Fibroblast of lung (primary cell): ENCODE measurements around the gene AIM2. TPM values are rescaled to one million over a fixed set of nuclear protein-coding genes. Genes with fewer than 3 reads are reported as not detected.

Experiments
- DNase-seq, 2 donors: peaks; one replicate each; pipeline versions ENCODE4 v3.0.0 to v3.0.0-alpha.2; 2010; ENCODE audit warnings: low read depth in 2 of 2
- H2AFZ ChIP-seq: 2 replicates; pipeline ENCODE4 v1.5.1; 2012; ENCODE audit warnings: low read length, control low read depth, inconsistent platforms
- H3K27ac ChIP-seq: 2 replicates; pipeline ENCODE4 v1.5.1; 2011; ENCODE audit warnings: low read length, control low read depth; ENCODE audit not compliant: insufficient read depth
- H3K27me3 ChIP-seq: 2 replicates; pipeline ENCODE4 v1.5.1; 2011; ENCODE audit warnings: mild to moderate bottlenecking, low read length; ENCODE audit not compliant: control insufficient read depth, insufficient read depth
- H3K36me3 ChIP-seq: 2 replicates; pipeline ENCODE4 v1.5.1; 2011; ENCODE audit warnings: low read length; ENCODE audit not compliant: control insufficient read depth, insufficient read depth
- H3K4me1 ChIP-seq: 2 replicates; pipeline ENCODE4 v1.5.1; 2011; ENCODE audit warnings: low read length; ENCODE audit not compliant: control insufficient read depth, insufficient read depth; ENCODE audit errors: extremely low read depth
- H3K4me2 ChIP-seq: 2 replicates; pipeline ENCODE4 v1.5.1; 2011; ENCODE audit warnings: low read length, control low read depth; ENCODE audit not compliant: insufficient read depth; ENCODE audit errors: extremely low read depth
- H3K4me3 ChIP-seq, 4 experiments: fragments of 200-600 bp in 1 of 4; sonication (generic) in 1 of 4; replicated peaks in 1 of 4; 2 replicates each; pipeline ENCODE4 v1.5.1; 2011 to 2016; ENCODE audit warnings: low read length in 4 of 4, low read depth in 3 of 4, mild to moderate bottlenecking in 3 of 4, control low read depth in 2 of 4, inconsistent platforms in 1 of 4, mixed read lengths in 1 of 4; ENCODE audit not compliant: insufficient read depth in 1 of 4; ENCODE audit errors: control extremely low read depth in 1 of 4
- H3K79me2 ChIP-seq: 2 replicates; pipeline ENCODE4 v1.5.1; 2012; ENCODE audit warnings: mild to moderate bottlenecking, low read length, inconsistent platforms; ENCODE audit not compliant: control insufficient read depth, insufficient read depth
- H3K9ac ChIP-seq: 2 replicates; pipeline ENCODE4 v1.5.1; 2011; ENCODE audit warnings: mild to moderate bottlenecking, low read length, control low read depth; ENCODE audit not compliant: insufficient read depth
- H3K9me3 ChIP-seq: 2 replicates; pipeline ENCODE4 v1.5.1; 2012; ENCODE audit warnings: low read depth, low read length; ENCODE audit not compliant: control insufficient read depth, insufficient read depth
- H4K20me1 ChIP-seq: 2 replicates; pipeline ENCODE4 v1.5.1; 2011; ENCODE audit warnings: low read length; ENCODE audit not compliant: control insufficient read depth, insufficient read depth; ENCODE audit errors: extremely low read depth
- EZH2 ChIP-seq: IDR thresholded peaks from 2 replicates; pipeline ENCODE4 v1.5.1; 2012; ENCODE audit warnings: low read length, control low read depth, mild to moderate bottlenecking; ENCODE audit errors: missing control alignments
- polyA plus RNA-seq, 2 donors: library from polyadenylated mRNA; depleted of rRNA in 1 of 2; stranded (reverse) in 1 of 2; unstranded in 1 of 2; fragments of >200 nt; gene quantifications; 2 replicates each; pipeline ENCODE4 v1.2.1, GENCODE V29; 2011 to 2012; ENCODE audit warnings: missing spikeins in 1 of 2
- total RNA-seq: library from RNA; depleted of rRNA; stranded (reverse); fragments of >200 nt; gene quantifications from 2 replicates; pipeline ENCODE4 v1.2.1, GENCODE V29; 2014
- TF ChIP-seq, protein P1 (sequence below), 2 donors: IDR thresholded peaks in 1 of 2; conservative IDR thresholded peaks in 1 of 2; 1 replicate in 1 of 2; 2 replicates in 1 of 2; pipeline ENCODE4 v1.5.1; 2011 to 2012; ENCODE audit warnings: low read length in 2 of 2, control low read depth in 1 of 2, inconsistent platforms in 1 of 2, low read depth in 1 of 2, mild to moderate bottlenecking in 1 of 2

Gene AIM2
- total and polyA plus RNA-seq, 2 donors (not counting 1 experiment from before 2014, with no cell fraction given) = not detected

DNA sequence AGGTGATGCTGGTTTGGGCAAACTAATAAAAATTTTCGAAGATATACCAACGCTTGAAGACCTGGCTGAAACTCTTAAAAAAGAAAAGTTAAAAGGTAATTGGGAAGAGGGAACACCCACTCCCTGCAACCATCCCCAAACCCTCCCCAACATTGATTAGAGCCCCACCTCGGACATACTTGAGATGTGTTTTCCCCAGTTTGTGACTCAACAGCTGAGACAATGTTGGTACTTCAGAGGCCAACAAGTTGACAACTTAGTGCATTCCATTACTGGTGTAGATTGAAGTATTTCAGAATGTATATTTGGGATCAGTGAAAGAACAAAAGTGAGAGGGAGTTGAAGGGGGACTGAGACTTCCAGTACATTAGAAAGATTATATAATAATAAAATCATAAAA, 61.7 kb downstream of the AIM2 start:
- Histone ChIP-seq H2AFZ (no peak overlapping the region), H4K20me1 (no peaks in the 10 kb centered on the region), H3K4me1 (peaks cover 4% of the 10 kb centered on the region), H3K4me3 (no peak overlapping the region), H3K36me3 (peaks cover 8% of the 10 kb centered on the region), H3K27ac (peak overlapping the region; percentile 29), H3K9ac (no peak overlapping the region), H3K4me2 (no peak overlapping the region), H3K27me3 (no peaks in the 10 kb centered on the region), H3K9me3 (no peaks in the 10 kb centered on the region), H3K79me2 (peaks cover 60% of the 10 kb centered on the region)
- TF ChIP-seq, protein P1, sequence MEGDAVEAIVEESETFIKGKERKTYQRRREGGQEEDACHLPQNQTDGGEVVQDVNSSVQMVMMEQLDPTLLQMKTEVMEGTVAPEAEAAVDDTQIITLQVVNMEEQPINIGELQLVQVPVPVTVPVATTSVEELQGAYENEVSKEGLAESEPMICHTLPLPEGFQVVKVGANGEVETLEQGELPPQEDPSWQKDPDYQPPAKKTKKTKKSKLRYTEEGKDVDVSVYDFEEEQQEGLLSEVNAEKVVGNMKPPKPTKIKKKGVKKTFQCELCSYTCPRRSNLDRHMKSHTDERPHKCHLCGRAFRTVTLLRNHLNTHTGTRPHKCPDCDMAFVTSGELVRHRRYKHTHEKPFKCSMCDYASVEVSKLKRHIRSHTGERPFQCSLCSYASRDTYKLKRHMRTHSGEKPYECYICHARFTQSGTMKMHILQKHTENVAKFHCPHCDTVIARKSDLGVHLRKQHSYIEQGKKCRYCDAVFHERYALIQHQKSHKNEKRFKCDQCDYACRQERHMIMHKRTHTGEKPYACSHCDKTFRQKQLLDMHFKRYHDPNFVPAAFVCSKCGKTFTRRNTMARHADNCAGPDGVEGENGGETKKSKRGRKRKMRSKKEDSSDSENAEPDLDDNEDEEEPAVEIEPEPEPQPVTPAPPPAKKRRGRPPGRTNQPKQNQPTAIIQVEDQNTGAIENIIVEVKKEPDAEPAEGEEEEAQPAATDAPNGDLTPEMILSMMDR (conservative IDR thresholded peaks at IDR 0.05 in 1 of 2, IDR thresholded peaks at IDR 0.05 in 1 of 2; ENCODE audit: low read depth in 1 of 2, low read length in 2 of 2) = no peak
- TF ChIP-seq EZH2 = no peak
- DNase-seq = no peak

DNA sequence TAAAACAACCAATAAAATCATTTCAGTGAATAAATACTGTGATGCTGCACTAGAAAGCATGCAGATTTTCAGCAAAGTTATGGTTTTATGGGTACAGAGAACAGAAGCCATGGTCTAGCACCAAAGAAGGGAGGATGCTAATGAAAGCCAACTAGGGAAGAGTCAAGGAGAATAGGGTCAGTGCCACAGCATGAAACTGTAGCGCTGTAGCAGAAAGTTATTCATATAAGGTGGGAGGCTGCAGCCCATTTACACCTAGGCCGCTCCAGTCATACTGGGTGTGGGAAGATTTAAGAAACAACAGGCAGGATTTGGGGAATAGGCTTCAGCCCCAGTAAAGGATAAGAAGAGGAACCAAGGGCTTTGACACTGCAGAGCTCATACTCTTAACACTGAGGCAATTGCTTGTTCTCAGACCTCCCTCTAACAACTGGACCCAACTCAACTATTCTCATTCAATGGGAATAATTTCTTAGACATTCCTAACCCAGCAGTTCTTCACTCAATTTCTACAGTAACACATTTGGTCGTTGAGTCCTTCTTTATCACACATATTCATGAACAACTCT, 62.5 kb downstream of the AIM2 start:
- Histone ChIP-seq H2AFZ (no peak overlapping the region), H3K27ac (no peak overlapping the region), H3K4me3 (peak overlapping the region in 1 of 4 experiments; percentile 87), H3K36me3 (peaks cover 8% of the 10 kb centered on the region), H3K4me2 (no peak overlapping the region), H3K27me3 (no peaks in the 10 kb centered on the region), H3K79me2 (peaks cover 60% of the 10 kb centered on the region), H3K4me1 (peaks cover 4% of the 10 kb centered on the region), H3K9ac (no peak overlapping the region), H4K20me1 (no peaks in the 10 kb centered on the region), H3K9me3 (no peaks in the 10 kb centered on the region)
- DNase-seq = no peak
- TF ChIP-seq, protein P1 (conservative IDR thresholded peaks at IDR 0.05 in 1 of 2, IDR thresholded peaks at IDR 0.05 in 1 of 2; ENCODE audit: low read depth in 1 of 2, low read length in 2 of 2) = no peak
- no peak for TF ChIP-seq EZH2

DNA sequence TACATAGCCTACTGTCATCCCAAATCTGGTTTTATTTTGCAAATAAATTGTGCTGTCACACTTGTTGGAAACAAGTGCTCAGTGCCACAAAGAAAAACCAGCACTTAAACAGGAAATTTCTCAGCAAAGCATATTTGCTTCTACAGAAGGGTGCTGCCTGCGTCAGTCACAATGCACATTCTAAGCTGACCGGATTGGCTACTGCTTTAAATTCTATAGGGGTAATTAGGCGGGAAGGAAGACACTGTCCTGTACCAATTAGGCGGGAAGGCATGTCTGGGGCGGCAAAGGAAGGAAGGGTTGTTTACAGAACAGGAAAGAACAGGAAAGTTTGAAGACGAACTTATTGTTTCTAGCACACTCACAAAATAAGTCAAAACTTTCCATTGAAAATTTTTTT, 64.1 kb downstream of the AIM2 start:
- Histone ChIP-seq H3K79me2 (peaks cover 57% of the 10 kb centered on the region), H3K9ac (no peak overlapping the region), H3K27me3 (no peaks in the 10 kb centered on the region), H3K4me2 (peak overlapping the region; percentile 77), H3K4me1 (peaks cover 11% of the 10 kb centered on the region), H2AFZ (no peak overlapping the region), H3K9me3 (no peaks in the 10 kb centered on the region), H3K36me3 (peaks cover 3% of the 10 kb centered on the region), H3K4me3 (peak overlapping the region; percentile 35 to 100 (median 84)), H4K20me1 (no peaks in the 10 kb centered on the region), H3K27ac (no peak overlapping the region)
- peak; percentile 37 to 42 for DNase-seq
- TF ChIP-seq, protein P1 (conservative IDR thresholded peaks at IDR 0.05 in 1 of 2, IDR thresholded peaks at IDR 0.05 in 1 of 2; ENCODE audit: low read depth in 1 of 2, low read length in 2 of 2) = no peak
- TF ChIP-seq EZH2 = no peak

Other genes starting within 250 kb of the AIM2 start
- not detected in 2 replicates for gene MNDA, start 245.4 kb downstream of the AIM2 start, total RNA-seq
- not detected in 2 replicates for gene MNDA, start 245.4 kb downstream of the AIM2 start, polyA plus RNA-seq
- gene PYHIN1, start 145.2 kb downstream of the AIM2 start, total RNA-seq = not detected in 2 replicates
- gene PYHIN1, start 145.2 kb downstream of the AIM2 start, polyA plus RNA-seq = not detected in 2 replicates
- gene IFI16, start 66.9 kb downstream of the AIM2 start, total RNA-seq = 134 and 141 TPM in 2 replicates
- 193 and 223 TPM in 2 replicates for gene IFI16, start 66.9 kb downstream of the AIM2 start, polyA plus RNA-seq
- 2.1 TPM in 1 of 2 replicates, not detected in the other for gene CADM3, start 94.8 kb upstream of the AIM2 start, total RNA-seq
- gene CADM3, start 94.8 kb upstream of the AIM2 start, polyA plus RNA-seq = not detected in 2 replicates
- gene ACKR1, start 128.1 kb upstream of the AIM2 start, total RNA-seq = not detected in 2 replicates
- gene ACKR1, start 128.1 kb upstream of the AIM2 start, polyA plus RNA-seq = not detected in 2 replicates
- not detected in 2 replicates for gene FCER1A, start 225.6 kb upstream of the AIM2 start, total RNA-seq
- gene FCER1A, start 225.6 kb upstream of the AIM2 start, polyA plus RNA-seq = not detected in 2 replicates